Suprapubic skin (tissue), 3 donors: ENCODE measurements around the gene DYNLT2.

ENCODE experiments used
- POLR2A ChIP-seq, 2 donors: fragments of 450-650 bp; IDR thresholded peaks; one replicate each; pipeline ENCODE4 v1.6.1; 2017; ENCODE audit warnings: antibody characterized with exemption in 2 of 2, mild to moderate bottlenecking in 2 of 2, moderate library complexity in 2 of 2
- TF ChIP-seq, protein P1 (sequence below), 2 donors: fragments of 200-600 bp in 1 of 2; fragments of 450-650 bp in 1 of 2; sonication (generic) in 1 of 2; IDR thresholded peaks; one replicate each; pipeline ENCODE4 v1.5.1; 2016 to 2019; ENCODE audit warnings: antibody characterized with exemption in 2 of 2, mild to moderate bottlenecking in 1 of 2, moderate library complexity in 1 of 2

- TF ChIP-seq, protein P1, sequence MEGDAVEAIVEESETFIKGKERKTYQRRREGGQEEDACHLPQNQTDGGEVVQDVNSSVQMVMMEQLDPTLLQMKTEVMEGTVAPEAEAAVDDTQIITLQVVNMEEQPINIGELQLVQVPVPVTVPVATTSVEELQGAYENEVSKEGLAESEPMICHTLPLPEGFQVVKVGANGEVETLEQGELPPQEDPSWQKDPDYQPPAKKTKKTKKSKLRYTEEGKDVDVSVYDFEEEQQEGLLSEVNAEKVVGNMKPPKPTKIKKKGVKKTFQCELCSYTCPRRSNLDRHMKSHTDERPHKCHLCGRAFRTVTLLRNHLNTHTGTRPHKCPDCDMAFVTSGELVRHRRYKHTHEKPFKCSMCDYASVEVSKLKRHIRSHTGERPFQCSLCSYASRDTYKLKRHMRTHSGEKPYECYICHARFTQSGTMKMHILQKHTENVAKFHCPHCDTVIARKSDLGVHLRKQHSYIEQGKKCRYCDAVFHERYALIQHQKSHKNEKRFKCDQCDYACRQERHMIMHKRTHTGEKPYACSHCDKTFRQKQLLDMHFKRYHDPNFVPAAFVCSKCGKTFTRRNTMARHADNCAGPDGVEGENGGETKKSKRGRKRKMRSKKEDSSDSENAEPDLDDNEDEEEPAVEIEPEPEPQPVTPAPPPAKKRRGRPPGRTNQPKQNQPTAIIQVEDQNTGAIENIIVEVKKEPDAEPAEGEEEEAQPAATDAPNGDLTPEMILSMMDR (IDR thresholded peaks at IDR 0.05): no peak
- no peak for TF ChIP-seq POLR2A (IDR thresholded peaks at IDR 0.05)
Measured at GRCh38 chr6:169787797-169788196, 36.4 kb upstream of the DYNLT2 start.
